Measurements from ENCODE around the gene SLC38A3. TPM values are rescaled to one million over a fixed set of nuclear protein-coding genes. Genes with fewer than 3 reads are reported as not detected.
"Not testable (repeated sequence)": the region's sequence is repeated elsewhere in the genome, so short reads cannot be mapped to it uniquely, and the experiment has no call there.

Gene SLC38A3
- total RNA-seq, 1 donor from 2014 or later: not detected

DNA sequence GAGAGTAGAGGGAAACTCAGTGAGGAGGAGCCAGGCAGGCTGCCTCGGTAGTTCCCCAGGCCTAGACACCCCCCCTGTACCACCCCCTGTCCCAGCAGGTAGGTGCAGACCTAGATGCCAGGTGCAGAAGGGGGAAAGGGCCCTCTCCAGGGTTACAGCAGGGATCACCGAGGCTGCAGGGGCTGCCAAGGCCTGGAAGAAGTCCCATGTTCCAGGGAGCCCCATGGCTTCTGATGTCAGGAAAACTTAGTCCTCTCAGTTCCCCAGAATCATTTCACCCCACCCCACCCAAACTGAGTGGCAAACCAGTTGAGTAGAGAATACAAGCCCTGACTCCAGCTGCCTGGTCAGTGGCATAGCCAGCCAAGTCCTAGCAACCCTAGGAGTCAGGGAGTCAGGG, 56.4 kb downstream of the SLC38A3 start:
- TF ChIP-seq, protein P1, sequence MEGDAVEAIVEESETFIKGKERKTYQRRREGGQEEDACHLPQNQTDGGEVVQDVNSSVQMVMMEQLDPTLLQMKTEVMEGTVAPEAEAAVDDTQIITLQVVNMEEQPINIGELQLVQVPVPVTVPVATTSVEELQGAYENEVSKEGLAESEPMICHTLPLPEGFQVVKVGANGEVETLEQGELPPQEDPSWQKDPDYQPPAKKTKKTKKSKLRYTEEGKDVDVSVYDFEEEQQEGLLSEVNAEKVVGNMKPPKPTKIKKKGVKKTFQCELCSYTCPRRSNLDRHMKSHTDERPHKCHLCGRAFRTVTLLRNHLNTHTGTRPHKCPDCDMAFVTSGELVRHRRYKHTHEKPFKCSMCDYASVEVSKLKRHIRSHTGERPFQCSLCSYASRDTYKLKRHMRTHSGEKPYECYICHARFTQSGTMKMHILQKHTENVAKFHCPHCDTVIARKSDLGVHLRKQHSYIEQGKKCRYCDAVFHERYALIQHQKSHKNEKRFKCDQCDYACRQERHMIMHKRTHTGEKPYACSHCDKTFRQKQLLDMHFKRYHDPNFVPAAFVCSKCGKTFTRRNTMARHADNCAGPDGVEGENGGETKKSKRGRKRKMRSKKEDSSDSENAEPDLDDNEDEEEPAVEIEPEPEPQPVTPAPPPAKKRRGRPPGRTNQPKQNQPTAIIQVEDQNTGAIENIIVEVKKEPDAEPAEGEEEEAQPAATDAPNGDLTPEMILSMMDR (conservative IDR thresholded peaks at IDR 0.05; ENCODE audit: low read depth, low read length): no peak
- no peak for DNase-seq (ENCODE audit: low read depth)

DNA sequence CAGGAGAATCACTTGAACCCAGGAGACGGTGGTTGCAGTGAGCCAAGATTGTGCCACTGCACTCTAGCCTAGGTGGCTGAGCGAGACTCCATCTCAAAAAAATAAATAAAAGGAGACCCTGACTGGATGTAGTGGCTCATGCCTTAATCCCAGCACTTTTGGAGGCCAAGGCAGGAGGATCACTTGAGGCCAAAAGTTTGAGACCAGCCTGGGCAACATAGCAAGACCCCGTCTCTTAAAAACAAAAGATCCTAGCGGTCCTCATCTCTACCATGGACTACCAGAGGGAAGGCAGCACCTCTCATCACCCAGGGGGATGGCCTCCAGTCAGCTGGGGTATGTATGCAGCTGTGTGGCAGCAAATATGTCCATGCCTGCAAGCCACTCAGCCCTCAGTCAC, 57.1 kb downstream of the SLC38A3 start:
- not testable (repeated sequence) for DNase-seq (ENCODE audit: low read depth); H3K4me3 ChIP-seq (ENCODE audit: low read depth, low read length)

More for the DNA sequence above, 56.4 kb downstream of the SLC38A3 start:
- H3K4me3 ChIP-seq (ENCODE audit: low read depth, low read length): no peak overlapping the region

DNA sequence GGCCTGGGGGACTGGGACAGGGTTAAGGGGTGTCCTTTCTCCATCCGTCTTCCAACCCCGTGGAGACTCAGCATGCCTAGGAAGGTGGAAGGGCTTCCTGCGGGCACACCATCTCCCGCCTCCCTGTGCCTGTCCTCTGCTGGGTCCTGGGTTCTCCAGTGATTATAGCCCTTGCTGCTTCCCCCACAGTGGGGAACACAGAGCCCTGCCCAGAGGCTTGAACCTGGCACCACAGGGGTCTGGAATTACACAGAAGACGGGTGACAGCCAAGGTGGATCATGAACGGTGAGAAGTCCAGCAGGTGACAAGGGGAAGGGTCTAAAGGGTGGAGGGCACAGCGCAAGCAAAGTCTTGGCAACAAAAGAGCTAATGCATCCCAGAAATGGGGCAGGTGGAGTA, 57.7 kb downstream of the SLC38A3 start:
- no peak for DNase-seq (ENCODE audit: low read depth)
- H3K4me3 ChIP-seq (ENCODE audit: low read depth, low read length): no peak overlapping the region
- TF ChIP-seq, protein P1 (conservative IDR thresholded peaks at IDR 0.05; ENCODE audit: low read depth, low read length): no peak

DNA sequence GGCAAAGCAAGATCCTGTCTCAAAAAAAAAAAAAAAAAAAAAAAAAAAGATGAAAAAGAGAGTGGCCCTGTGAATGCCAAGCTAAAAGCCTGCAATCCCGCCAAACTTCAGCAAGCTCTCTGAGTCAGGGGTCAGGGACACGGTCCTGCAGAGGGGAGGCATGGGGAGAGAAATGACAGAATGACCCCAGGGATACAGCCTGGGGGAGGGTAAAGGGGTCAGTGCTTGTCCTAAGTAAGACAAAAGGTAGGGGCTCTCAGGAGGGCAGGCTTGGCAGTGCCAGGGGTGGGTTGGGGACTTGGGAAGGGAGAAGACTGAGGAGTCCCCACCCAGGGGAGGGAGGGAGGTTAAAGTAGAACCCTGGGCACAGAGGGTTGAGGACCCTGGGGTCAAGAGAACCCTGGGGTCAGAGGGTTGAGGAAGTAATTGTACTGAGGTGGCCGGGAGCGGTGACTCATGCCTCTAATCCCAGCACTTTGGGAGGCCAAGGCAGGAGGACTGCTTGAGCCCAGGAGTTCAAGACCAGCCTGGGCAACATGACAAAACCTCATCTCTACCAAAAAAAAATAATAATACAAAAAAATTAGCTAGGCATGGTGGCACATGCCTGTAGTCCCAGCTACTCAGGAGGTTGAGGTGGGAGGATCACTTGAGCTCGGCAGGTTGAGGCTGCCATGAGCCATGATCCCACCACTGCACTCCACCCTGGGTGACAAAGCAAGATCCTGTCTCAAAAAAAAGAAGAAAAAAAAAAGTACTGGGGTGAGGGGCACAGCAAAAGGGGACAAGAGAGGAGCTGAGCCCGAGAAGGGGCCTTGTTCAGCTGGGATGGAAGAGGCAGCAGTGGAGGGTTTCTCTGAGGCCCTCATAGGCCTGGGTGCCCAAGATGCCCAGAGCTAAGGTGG, 58.7 kb downstream of the SLC38A3 start:
- TF ChIP-seq, protein P1 (conservative IDR thresholded peaks at IDR 0.05; ENCODE audit: low read depth, low read length): no peak

DNA sequence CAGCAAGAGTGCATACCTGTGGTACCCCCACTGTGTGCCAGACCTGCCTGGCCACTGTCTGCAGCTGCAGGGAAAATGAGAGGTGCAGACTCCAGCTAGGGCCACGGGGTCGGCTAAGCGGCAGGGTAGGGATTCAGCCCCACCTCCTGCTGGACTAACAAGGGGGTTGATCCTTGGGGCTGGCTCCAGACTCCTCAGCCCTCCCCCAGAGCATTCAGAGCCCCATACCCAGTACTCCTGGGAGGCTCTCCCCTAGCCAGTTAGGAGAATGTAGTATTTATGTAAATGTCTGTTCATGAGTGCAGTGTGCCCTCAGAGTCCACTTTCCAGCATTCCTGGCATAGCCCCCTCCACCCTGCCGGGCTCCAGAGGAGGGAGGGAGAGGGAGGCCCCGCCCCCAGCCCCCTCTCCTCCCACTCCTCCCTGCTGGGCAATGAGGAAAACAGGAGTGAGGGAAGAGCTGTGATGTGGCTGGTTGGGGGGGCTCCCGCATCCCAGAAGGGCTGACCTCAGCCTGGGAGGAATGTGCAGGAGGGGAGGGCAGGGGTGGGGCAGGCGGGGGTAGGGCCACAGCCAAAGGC, 59.4 kb downstream of the SLC38A3 start:
- no peak for DNase-seq (ENCODE audit: low read depth)

More for the DNA sequence above, 58.7 kb downstream of the SLC38A3 start:
- no peak overlapping the region for H3K4me3 ChIP-seq (ENCODE audit: low read depth, low read length)
- no peak for DNase-seq (ENCODE audit: low read depth)

DNA sequence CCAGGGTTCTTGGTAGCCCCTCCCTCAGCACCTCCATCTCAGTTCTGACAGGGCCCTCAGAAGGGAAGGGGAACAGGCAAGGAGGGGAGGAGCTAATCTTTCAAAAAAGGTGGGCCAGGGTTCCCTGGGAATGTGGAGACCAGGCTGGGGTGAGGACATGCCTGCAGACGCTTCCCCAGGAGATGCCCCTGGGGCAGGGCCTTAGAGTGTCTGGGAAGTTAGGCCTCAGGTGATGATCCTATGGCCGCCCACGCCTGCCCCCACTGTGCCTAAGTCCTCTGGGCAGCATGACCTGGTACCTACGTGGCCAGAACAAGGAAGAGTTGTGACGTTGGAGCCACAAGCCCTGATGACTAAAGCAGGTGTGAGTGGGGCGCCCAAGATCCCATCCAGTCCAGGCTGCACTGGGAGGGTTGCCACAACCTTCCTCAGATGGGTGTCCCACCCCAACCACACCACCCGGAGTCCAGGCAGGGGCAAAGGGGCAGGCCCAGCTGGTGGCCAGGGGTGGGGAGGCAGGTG, 60.0 kb downstream of the SLC38A3 start:
- no peak overlapping the region for H3K4me3 ChIP-seq (ENCODE audit: low read depth, low read length)
- TF ChIP-seq, protein P1 (conservative IDR thresholded peaks at IDR 0.05; ENCODE audit: low read depth, low read length): no peak
- no peak for DNase-seq (ENCODE audit: low read depth)

More for the DNA sequence above, 59.4 kb downstream of the SLC38A3 start:
- H3K4me3 ChIP-seq (ENCODE audit: low read depth, low read length): no peak overlapping the region
- TF ChIP-seq, protein P1 (conservative IDR thresholded peaks at IDR 0.05; ENCODE audit: low read depth, low read length): no peak

DNA sequence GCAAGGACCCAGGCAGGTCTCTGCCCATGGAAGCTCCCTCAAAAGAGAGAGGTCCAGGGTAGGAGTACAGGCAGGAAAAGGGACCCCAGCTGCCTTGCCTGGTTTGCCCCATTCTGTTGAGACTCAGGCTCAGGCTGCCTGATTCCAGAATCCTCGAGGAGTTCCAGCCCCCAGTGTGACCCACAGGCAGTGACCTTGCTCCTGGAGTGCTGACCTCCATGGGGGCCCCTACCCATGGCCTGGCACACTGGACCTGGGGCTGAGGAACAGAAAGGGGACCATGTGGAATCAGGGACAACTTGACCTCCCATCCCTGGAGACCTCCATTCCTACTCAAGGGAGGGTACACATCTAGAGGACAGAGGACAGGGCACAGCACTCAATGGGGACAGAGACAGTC, 60.5 kb downstream of the SLC38A3 start:
- H3K4me3 ChIP-seq (ENCODE audit: low read depth, low read length): no peak overlapping the region
- no peak for DNase-seq (ENCODE audit: low read depth)
- TF ChIP-seq, protein P1 (conservative IDR thresholded peaks at IDR 0.05; ENCODE audit: low read depth, low read length): no peak
